NB4 (cell line): ENCODE measurements around the gene SBF1.

Experiments
- CTCF ChIP-seq: IDR thresholded peaks from one replicate; pipeline ENCODE4 v1.5.1; 2012; ENCODE audit warnings: low read depth, low read length
- MYC ChIP-seq: IDR thresholded peaks from 2 replicates; pipeline ENCODE4 v1.6.1; 2011; ENCODE audit warnings: low read depth, low read length

GRCh38 chr22:50519151-50519550 lies 44.3 kb upstream of the SBF1 start:
- TF ChIP-seq CTCF = no peak
- no peak for TF ChIP-seq MYC
